ENCODE measurements around the gene CD40LG.

CD40LG gene

GRCh38 chrX:136662104-136662503, 14.1 kb downstream of the CD40LG start:
- no peaks in the 10 kb centered on the region for H3K9me3 ChIP-seq (ENCODE audit: insufficient read depth, low read depth, low read length)
- H3K79me2 ChIP-seq (ENCODE audit: insufficient read depth, low read length) = no peaks in the 10 kb centered on the region
- H2AFZ ChIP-seq (ENCODE audit: low read length) = no peak overlapping the region
- no peak overlapping the region for H3K4me3 ChIP-seq (ENCODE audit: low read length, poor library complexity, severe bottlenecking)
- H3K4me2 ChIP-seq (ENCODE audit: low read depth, low read length, poor library complexity, severe bottlenecking) = no peak overlapping the region
- peaks cover 19% of the 10 kb centered on the region; the same call in 1 of the 2 replicates for H3K36me3 ChIP-seq (ENCODE audit: insufficient read depth, low read length)
- no peaks in the 10 kb centered on the region for H3K4me1 ChIP-seq (ENCODE audit: insufficient read depth, low read length, poor library complexity, severe bottlenecking)
- H3K9me2 ChIP-seq (replicated peaks; ENCODE audit: low read depth, low read length) = no peaks in the 10 kb centered on the region
- no peak overlapping the region for H3K9ac ChIP-seq (ENCODE audit: low read depth, low read length, poor library complexity, severe bottlenecking)
- TF ChIP-seq EZH2phosphoT487 (IDR thresholded peaks at IDR 0.05; ENCODE audit: borderline replicate concordance) (no peak), CTCF (conservative IDR thresholded peaks at IDR 0.05; ENCODE audit: low read length) (no peak)
- no peaks in the 10 kb centered on the region for H4K20me1 ChIP-seq (ENCODE audit: insufficient read depth, low read length, poor library complexity, severe bottlenecking)
- no peaks in the 10 kb centered on the region for H3F3A ChIP-seq (ENCODE audit: low read depth)
- no peaks in the 10 kb centered on the region for H3K27me3 ChIP-seq (ENCODE audit: insufficient read depth, low read length, poor library complexity, severe bottlenecking)

GRCh38 chrX:136662976-136663375, 15.0 kb downstream of the CD40LG start:
- H3K4me1 ChIP-seq (ENCODE audit: insufficient read depth, low read length, poor library complexity, severe bottlenecking) = no peaks in the 10 kb centered on the region
- H3F3A ChIP-seq (ENCODE audit: low read depth) = no peaks in the 10 kb centered on the region
- peaks cover 28% of the 10 kb centered on the region; the same call in 1 of the 2 replicates for H3K36me3 ChIP-seq (ENCODE audit: insufficient read depth, low read length)
- no peak overlapping the region for H2AFZ ChIP-seq (ENCODE audit: low read length)
- H3K9me3 ChIP-seq (ENCODE audit: insufficient read depth, low read depth, low read length) = no peaks in the 10 kb centered on the region
- TF ChIP-seq CTCF (conservative IDR thresholded peaks at IDR 0.05; ENCODE audit: low read length) (no peak), EZH2phosphoT487 (IDR thresholded peaks at IDR 0.05; ENCODE audit: borderline replicate concordance) (no peak)
- H4K20me1 ChIP-seq (ENCODE audit: insufficient read depth, low read length, poor library complexity, severe bottlenecking) = no peaks in the 10 kb centered on the region
- H3K9ac ChIP-seq (ENCODE audit: low read depth, low read length, poor library complexity, severe bottlenecking) = no peak overlapping the region
- no peaks in the 10 kb centered on the region for H3K9me2 ChIP-seq (replicated peaks; ENCODE audit: low read depth, low read length)
- H3K79me2 ChIP-seq (ENCODE audit: insufficient read depth, low read length) = no peaks in the 10 kb centered on the region
- H3K4me2 ChIP-seq (ENCODE audit: low read depth, low read length, poor library complexity, severe bottlenecking) = no peak overlapping the region
- H3K4me3 ChIP-seq (ENCODE audit: low read length, poor library complexity, severe bottlenecking) = no peak overlapping the region
- no peaks in the 10 kb centered on the region for H3K27me3 ChIP-seq (ENCODE audit: insufficient read depth, low read length, poor library complexity, severe bottlenecking)

- Histone ChIP-seq H3K27me3 (ENCODE audit: insufficient read depth, low read length, poor library complexity, severe bottlenecking) (no peaks in the 10 kb centered on the region), H4K20me1 (ENCODE audit: insufficient read depth, low read length, poor library complexity, severe bottlenecking) (no peaks in the 10 kb centered on the region), H3F3A (ENCODE audit: low read depth) (no peaks in the 10 kb centered on the region), H3K9me3 (ENCODE audit: insufficient read depth, low read depth, low read length) (no peaks in the 10 kb centered on the region), H3K4me3 (ENCODE audit: low read length, poor library complexity, severe bottlenecking) (no peak overlapping the region), H3K9ac (ENCODE audit: low read depth, low read length, poor library complexity, severe bottlenecking) (no peak overlapping the region), H3K4me1 (ENCODE audit: insufficient read depth, low read length, poor library complexity, severe bottlenecking) (no peaks in the 10 kb centered on the region), H3K79me2 (ENCODE audit: insufficient read depth, low read length) (no peaks in the 10 kb centered on the region), H3K36me3 (ENCODE audit: insufficient read depth, low read length) (peaks cover 38% of the 10 kb centered on the region), H3K9me2 (replicated peaks; ENCODE audit: low read depth, low read length) (no peaks in the 10 kb centered on the region), H2AFZ (ENCODE audit: low read length) (no peak overlapping the region), H3K4me2 (ENCODE audit: low read depth, low read length, poor library complexity, severe bottlenecking) (no peak overlapping the region)
- no peak for TF ChIP-seq CTCF (conservative IDR thresholded peaks at IDR 0.05; ENCODE audit: low read length)
Measured at GRCh38 chrX:136665258-136665900, 17.4 kb downstream of the CD40LG start.
